Activated CD4-positive, alpha-beta T cell treated with anti-CD3 and anti-CD28 coated beads, Interleukin-2, amount 10 ng/mL, durations not matched to agents 7 days and 5 days (primary cell): ENCODE results near the gene RTP4. TPM values are rescaled to one million over a fixed set of nuclear protein-coding genes. Genes with fewer than 3 reads are reported as not detected.

Source experiments
- total RNA-seq, 2 experiments: library from RNA; stranded (reverse); gene quantifications; one replicate each; pipeline ENCODE4 v1.2.3, GENCODE V29; 2021

The RTP4 gene
- total RNA-seq, 2 experiments from 2014 or later, result 18.9 to 19.4 TPM

Other genes starting within 250 kb of the RTP4 start
- gene RPL39L, start 228.9 kb upstream of the RTP4 start, total RNA-seq, result 10 to 100 TPM; 18.4 to 20.4 TPM
- gene RTP1, start 170.9 kb upstream of the RTP4 start, total RNA-seq, result not detected
- not detected for gene MASP1, start 76.6 kb upstream of the RTP4 start, total RNA-seq